ENCODE results near the gene ACP3. TPM values are rescaled to one million over a fixed set of nuclear protein-coding genes. Genes with fewer than 3 reads are reported as not detected.

ACP3 gene
- total RNA-seq, 2 experiments from 2014 or later, result not detected

- intact Hi-C loops (cut with DNase I, micrococcal nuclease), result no loop called here
- Histone ChIP-seq H3K27ac (ENCODE audit: low read depth in 1 of 2, low read length in 2 of 2) (no peak overlapping the region), H3K9me3 (ENCODE audit: control insufficient read depth in 1 of 2, insufficient read depth in 1 of 2, low read length in 2 of 2) (peaks cover 0 to 12% of the 10 kb centered on the region in 2 experiments), H3K4me1 (ENCODE audit: insufficient read depth, low read length) (no peaks in the 10 kb centered on the region), H3K36me3 (ENCODE audit: insufficient read depth, low read length) (no peaks in the 10 kb centered on the region), H3K4me3 (ENCODE audit: low read length) (no peak overlapping the region), H3K27me3 (ENCODE audit: control insufficient read depth in 1 of 2, insufficient read depth in 2 of 2, low read length in 2 of 2) (peaks cover 0 to 3% of the 10 kb centered on the region in 2 experiments)
- Mint-ChIP-seq H3K9me3 (no peaks in the 10 kb centered on the region), H3K27me3 (peaks cover 43% of the 10 kb centered on the region), H3K4me1 (ENCODE audit: low read depth) (no peaks in the 10 kb centered on the region), H3K4me3 (no peak overlapping the region), H3K27ac (no peak overlapping the region), H3K36me3 (ENCODE audit: low read depth) (no peaks in the 10 kb centered on the region)
- ChIA-PET POLR2A (no interaction called here), CTCF (no interaction called here)
- TF ChIP-seq, protein P1, sequence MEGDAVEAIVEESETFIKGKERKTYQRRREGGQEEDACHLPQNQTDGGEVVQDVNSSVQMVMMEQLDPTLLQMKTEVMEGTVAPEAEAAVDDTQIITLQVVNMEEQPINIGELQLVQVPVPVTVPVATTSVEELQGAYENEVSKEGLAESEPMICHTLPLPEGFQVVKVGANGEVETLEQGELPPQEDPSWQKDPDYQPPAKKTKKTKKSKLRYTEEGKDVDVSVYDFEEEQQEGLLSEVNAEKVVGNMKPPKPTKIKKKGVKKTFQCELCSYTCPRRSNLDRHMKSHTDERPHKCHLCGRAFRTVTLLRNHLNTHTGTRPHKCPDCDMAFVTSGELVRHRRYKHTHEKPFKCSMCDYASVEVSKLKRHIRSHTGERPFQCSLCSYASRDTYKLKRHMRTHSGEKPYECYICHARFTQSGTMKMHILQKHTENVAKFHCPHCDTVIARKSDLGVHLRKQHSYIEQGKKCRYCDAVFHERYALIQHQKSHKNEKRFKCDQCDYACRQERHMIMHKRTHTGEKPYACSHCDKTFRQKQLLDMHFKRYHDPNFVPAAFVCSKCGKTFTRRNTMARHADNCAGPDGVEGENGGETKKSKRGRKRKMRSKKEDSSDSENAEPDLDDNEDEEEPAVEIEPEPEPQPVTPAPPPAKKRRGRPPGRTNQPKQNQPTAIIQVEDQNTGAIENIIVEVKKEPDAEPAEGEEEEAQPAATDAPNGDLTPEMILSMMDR (IDR thresholded peaks at IDR 0.05), result no peak
- ATAC-seq (ENCODE audit: poor library complexity) (no peak), DNase-seq (no peak)
Observed at GRCh38 chr3:132381348-132381944, 64.2 kb downstream of the ACP3 start.

GRCh38 chr3:132382267-132382666, 65.1 kb downstream of the ACP3 start:
- no peak overlapping the region for H3K27ac Mint-ChIP-seq
- Histone ChIP-seq H3K4me3 (ENCODE audit: low read length) (no peak overlapping the region), H3K27me3 (ENCODE audit: control insufficient read depth in 1 of 2, insufficient read depth in 2 of 2, low read length in 2 of 2) (peaks cover 0 to 3% of the 10 kb centered on the region in 2 experiments), H3K27ac (ENCODE audit: low read depth in 1 of 2, low read length in 2 of 2) (no peak overlapping the region), H3K36me3 (ENCODE audit: insufficient read depth, low read length) (no peaks in the 10 kb centered on the region), H3K4me1 (ENCODE audit: insufficient read depth, low read length) (no peaks in the 10 kb centered on the region), H3K9me3 (ENCODE audit: control insufficient read depth in 1 of 2, insufficient read depth in 1 of 2, low read length in 2 of 2) (peaks cover 0 to 12% of the 10 kb centered on the region in 2 experiments)
- no peaks in the 10 kb centered on the region for H3K4me1 Mint-ChIP-seq (ENCODE audit: low read depth)
- intact Hi-C loops (cut with DNase I, micrococcal nuclease), result no loop called here
- ATAC-seq (ENCODE audit: poor library complexity) (no peak), DNase-seq (no peak)
- ChIA-PET POLR2A (no interaction called here), CTCF (no interaction called here)
- H3K9me3 Mint-ChIP-seq, result no peaks in the 10 kb centered on the region
- no peaks in the 10 kb centered on the region for H3K36me3 Mint-ChIP-seq (ENCODE audit: low read depth)
- peaks cover 40% of the 10 kb centered on the region for H3K27me3 Mint-ChIP-seq
- no peak overlapping the region for H3K4me3 Mint-ChIP-seq
- TF ChIP-seq, protein P1 (IDR thresholded peaks at IDR 0.05), result no peak

DNA sequence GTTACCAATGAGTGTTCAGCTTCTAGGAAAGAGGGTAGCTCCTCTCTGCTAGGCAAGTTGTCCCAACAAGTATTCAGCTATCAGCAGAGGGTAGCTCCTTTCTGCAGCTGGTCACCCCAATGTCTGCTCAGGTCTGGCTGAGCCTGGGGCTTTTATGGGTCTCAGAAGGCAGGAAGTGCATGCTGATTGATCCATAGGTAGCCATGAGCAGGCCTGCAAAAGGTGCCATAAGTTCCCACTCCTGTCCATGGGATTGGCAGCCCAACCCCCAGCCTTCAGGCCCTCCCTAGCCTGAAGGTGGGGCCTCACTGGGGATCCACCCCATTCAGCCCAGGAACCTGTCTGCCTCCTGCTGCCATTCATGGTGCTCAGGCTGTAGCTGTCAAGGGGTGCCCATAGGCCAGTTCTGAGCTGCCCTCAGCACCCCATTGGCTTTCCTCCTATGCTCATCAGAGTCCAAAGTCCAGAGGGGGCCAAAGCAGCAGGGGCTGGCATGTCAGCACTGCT, 65.5 kb downstream of the ACP3 start:
- DNase-seq (no peak), ATAC-seq (ENCODE audit: poor library complexity) (no peak)
- Mint-ChIP-seq H3K27me3 (peaks cover 35% of the 10 kb centered on the region), H3K27ac (no peak overlapping the region), H3K4me3 (no peak overlapping the region), H3K9me3 (no peaks in the 10 kb centered on the region), H3K4me1 (ENCODE audit: low read depth) (no peaks in the 10 kb centered on the region), H3K36me3 (ENCODE audit: low read depth) (no peaks in the 10 kb centered on the region)
- Histone ChIP-seq H3K36me3 (ENCODE audit: insufficient read depth, low read length) (no peaks in the 10 kb centered on the region), H3K27me3 (ENCODE audit: control insufficient read depth in 1 of 2, insufficient read depth in 2 of 2, low read length in 2 of 2) (peaks cover 0 to 3% of the 10 kb centered on the region in 2 experiments), H3K4me3 (ENCODE audit: low read length) (no peak overlapping the region), H3K27ac (ENCODE audit: low read depth in 1 of 2, low read length in 2 of 2) (no peak overlapping the region), H3K4me1 (ENCODE audit: insufficient read depth, low read length) (no peaks in the 10 kb centered on the region), H3K9me3 (ENCODE audit: control insufficient read depth in 1 of 2, insufficient read depth in 1 of 2, low read length in 2 of 2) (peaks cover 0 to 12% of the 10 kb centered on the region in 2 experiments)
- ChIA-PET CTCF (no interaction called here), POLR2A (no interaction called here)
- intact Hi-C loops (cut with DNase I, micrococcal nuclease), result no loop called here
- TF ChIP-seq, protein P1 (IDR thresholded peaks at IDR 0.05), result no peak

Measured in CD4-positive, alpha-beta T cell (primary cell).